ENCODE results near the gene TRAPPC4. TPM values are rescaled to one million over a fixed set of nuclear protein-coding genes. Genes with fewer than 3 reads are reported as not detected.

The TRAPPC4 gene
- total RNA-seq, 1 experiment from 2014 or later = 73.0 TPM

DNA sequence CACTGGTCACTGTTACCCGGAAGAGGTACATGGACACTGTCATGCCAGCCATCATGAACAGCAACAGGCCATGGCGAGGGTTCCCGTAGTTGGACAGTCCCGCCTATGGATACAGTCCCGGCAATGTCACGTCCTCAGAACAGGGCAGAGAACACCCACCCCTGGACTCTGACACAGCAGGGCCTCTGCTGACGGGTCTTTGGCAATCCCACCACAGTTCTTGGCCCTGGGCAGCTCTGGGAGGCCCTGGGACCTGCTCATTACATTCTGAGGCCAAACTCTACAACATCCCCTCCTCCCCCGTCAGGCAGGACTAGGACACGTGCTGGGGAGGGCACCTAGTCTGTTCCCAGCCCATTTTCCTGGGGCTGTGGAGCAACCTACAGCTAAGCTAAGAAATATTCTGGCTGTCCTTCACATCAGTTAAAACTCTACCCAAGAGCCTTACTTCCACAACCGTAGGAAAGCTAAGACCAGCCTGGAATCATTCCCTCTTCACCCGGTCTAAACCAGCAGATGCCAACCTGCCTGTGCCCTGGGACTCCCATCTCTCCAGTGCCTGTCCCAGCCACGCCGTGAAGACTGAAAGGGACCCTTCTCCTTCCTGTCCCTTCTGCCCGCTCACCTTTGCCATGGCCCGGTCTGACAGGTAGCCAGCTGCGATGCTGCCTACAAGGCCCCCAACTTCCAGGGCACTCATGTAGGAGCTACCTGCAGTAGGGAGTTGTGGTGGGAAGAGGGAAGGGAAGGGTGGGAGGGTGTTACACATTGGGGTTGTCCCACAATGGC, 7.6 kb downstream of the TRAPPC4 start:
- Histone ChIP-seq H3K4me1 (ENCODE audit: insufficient read depth, low read length, poor library complexity, severe bottlenecking) (peaks cover 13% of the 10 kb centered on the region), H3K36me3 (ENCODE audit: insufficient read depth, low read length, poor library complexity, severe bottlenecking) (peaks cover 68% of the 10 kb centered on the region), H3K4me3 (ENCODE audit: low read depth, low read length, poor library complexity, severe bottlenecking) (no peak overlapping the region), H3K27ac (ENCODE audit: low read depth, low read length, poor library complexity, severe bottlenecking) (no peak overlapping the region), H3K27me3 (replicated peaks; ENCODE audit: insufficient read depth, low read depth, low read length, poor library complexity) (no peaks in the 10 kb centered on the region), H3K9me3 (ENCODE audit: low read depth, low read length, poor library complexity, severe bottlenecking) (no peaks in the 10 kb centered on the region)
- intact Hi-C loops (cut with micrococcal nuclease; ENCODE audit: unreplicated experiment) = no loop called here
- CTCF ChIA-PET = no interaction called here
- TF ChIP-seq, protein P1, sequence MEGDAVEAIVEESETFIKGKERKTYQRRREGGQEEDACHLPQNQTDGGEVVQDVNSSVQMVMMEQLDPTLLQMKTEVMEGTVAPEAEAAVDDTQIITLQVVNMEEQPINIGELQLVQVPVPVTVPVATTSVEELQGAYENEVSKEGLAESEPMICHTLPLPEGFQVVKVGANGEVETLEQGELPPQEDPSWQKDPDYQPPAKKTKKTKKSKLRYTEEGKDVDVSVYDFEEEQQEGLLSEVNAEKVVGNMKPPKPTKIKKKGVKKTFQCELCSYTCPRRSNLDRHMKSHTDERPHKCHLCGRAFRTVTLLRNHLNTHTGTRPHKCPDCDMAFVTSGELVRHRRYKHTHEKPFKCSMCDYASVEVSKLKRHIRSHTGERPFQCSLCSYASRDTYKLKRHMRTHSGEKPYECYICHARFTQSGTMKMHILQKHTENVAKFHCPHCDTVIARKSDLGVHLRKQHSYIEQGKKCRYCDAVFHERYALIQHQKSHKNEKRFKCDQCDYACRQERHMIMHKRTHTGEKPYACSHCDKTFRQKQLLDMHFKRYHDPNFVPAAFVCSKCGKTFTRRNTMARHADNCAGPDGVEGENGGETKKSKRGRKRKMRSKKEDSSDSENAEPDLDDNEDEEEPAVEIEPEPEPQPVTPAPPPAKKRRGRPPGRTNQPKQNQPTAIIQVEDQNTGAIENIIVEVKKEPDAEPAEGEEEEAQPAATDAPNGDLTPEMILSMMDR (conservative IDR thresholded peaks at IDR 0.05; ENCODE audit: low read depth, low read length) = no peak
- TF ChIP-seq EZH2 (IDR thresholded peaks at IDR 0.05; ENCODE audit: borderline replicate concordance, low read depth, low read length, poor library complexity, severe bottlenecking) = no peak
- POLR2A ChIA-PET (ENCODE audit: low non-redundant PET) = no interaction called here
- no peak for DNase-seq (ENCODE audit: low spot score)
- no TSS peak for BruUV-seq (replicated peaks)

DNA sequence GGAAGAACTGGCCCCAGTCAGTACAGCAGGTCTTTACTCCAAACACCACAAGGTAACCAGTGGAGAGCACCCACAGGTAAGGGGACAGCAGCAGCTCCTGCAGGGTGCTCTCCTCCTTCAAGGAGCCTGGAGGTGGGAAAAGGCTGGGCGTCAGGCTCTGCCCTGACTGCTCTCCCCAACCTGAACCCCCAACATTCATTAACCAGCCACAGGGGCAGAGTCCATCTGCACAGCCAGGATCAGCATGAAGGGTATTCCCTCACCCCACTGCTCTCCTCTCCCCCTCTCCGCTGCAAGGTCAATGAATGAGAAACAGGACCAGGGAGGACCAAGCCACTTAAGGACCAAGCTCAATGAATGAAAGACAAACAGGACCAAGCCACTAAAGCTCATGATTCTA, 8.4 kb downstream of the TRAPPC4 start:
- POLR2A ChIA-PET (ENCODE audit: low non-redundant PET) = no interaction called here
- BruUV-seq (replicated peaks) = no TSS peak

DNA sequence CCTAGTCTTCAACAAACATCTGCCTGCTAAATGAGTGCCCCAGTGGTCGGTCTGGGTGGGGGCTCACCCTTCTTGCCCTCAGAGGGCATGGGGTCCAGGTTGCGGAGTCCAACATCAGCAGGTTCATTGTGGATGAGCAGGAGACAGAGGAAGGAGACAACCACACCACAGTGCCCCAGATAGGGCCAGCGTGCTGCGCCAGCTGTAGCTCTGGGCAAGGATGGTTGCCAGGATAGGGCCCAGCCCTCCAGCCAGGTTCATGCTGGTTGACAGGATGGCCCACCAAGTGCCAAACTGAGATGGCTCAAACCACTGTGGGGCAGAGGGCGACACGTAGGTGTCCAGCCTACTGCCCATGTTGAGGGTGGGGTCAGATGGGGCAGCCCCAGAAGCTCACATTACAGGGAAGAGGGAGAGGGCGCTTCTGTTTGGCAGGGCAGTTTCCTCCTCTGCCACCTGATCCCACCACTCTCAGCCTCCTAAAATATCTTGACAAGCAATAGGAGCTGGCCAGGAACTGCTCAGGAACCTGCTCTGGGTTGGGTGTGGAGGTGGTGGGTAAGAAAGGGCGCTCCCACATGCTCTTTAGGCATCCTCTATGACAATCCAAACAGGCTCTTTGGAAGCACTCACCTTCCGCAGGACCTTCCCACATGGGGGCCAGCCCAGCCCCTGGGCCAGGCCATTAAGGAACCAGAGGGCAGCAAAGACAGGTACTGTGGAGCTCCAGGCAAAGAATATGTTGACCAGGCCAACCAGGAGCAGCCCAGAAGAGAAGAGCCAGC, 9.2 kb downstream of the TRAPPC4 start:
- intact Hi-C loops (cut with micrococcal nuclease; ENCODE audit: unreplicated experiment) = no loop called here
- no TSS peak for BruUV-seq (replicated peaks)
- DNase-seq (ENCODE audit: low spot score) = no peak
- Histone ChIP-seq H3K36me3 (ENCODE audit: insufficient read depth, low read length, poor library complexity, severe bottlenecking) (peaks cover 54% of the 10 kb centered on the region), H3K4me3 (ENCODE audit: low read depth, low read length, poor library complexity, severe bottlenecking) (no peak overlapping the region), H3K27ac (ENCODE audit: low read depth, low read length, poor library complexity, severe bottlenecking) (no peak overlapping the region), H3K9me3 (ENCODE audit: low read depth, low read length, poor library complexity, severe bottlenecking) (no peaks in the 10 kb centered on the region), H3K4me1 (ENCODE audit: insufficient read depth, low read length, poor library complexity, severe bottlenecking) (peaks cover 13% of the 10 kb centered on the region), H3K27me3 (replicated peaks; ENCODE audit: insufficient read depth, low read depth, low read length, poor library complexity) (no peaks in the 10 kb centered on the region)
- CTCF ChIA-PET = no interaction called here
- no peak for TF ChIP-seq EZH2 (IDR thresholded peaks at IDR 0.05; ENCODE audit: borderline replicate concordance, low read depth, low read length, poor library complexity, severe bottlenecking)
- TF ChIP-seq, protein P1 (conservative IDR thresholded peaks at IDR 0.05; ENCODE audit: low read depth, low read length) = no peak
- POLR2A ChIA-PET (ENCODE audit: low non-redundant PET) = no interaction called here

More for the DNA sequence above, 8.4 kb downstream of the TRAPPC4 start:
- TF ChIP-seq, protein P1 (conservative IDR thresholded peaks at IDR 0.05; ENCODE audit: low read depth, low read length) = no peak
- no peak for TF ChIP-seq EZH2 (IDR thresholded peaks at IDR 0.05; ENCODE audit: borderline replicate concordance, low read depth, low read length, poor library complexity, severe bottlenecking)
- Histone ChIP-seq H3K4me3 (ENCODE audit: low read depth, low read length, poor library complexity, severe bottlenecking) (no peak overlapping the region), H3K4me1 (ENCODE audit: insufficient read depth, low read length, poor library complexity, severe bottlenecking) (peaks cover 13% of the 10 kb centered on the region), H3K9me3 (ENCODE audit: low read depth, low read length, poor library complexity, severe bottlenecking) (no peaks in the 10 kb centered on the region), H3K27me3 (replicated peaks; ENCODE audit: insufficient read depth, low read depth, low read length, poor library complexity) (no peaks in the 10 kb centered on the region), H3K27ac (ENCODE audit: low read depth, low read length, poor library complexity, severe bottlenecking) (no peak overlapping the region), H3K36me3 (ENCODE audit: insufficient read depth, low read length, poor library complexity, severe bottlenecking) (peaks cover 60% of the 10 kb centered on the region)
- CTCF ChIA-PET = no interaction called here
- no peak for DNase-seq (ENCODE audit: low spot score)
- intact Hi-C loops (cut with micrococcal nuclease; ENCODE audit: unreplicated experiment) = no loop called here

Data from A673 (cell line).